ENCODE results near the gene EARS2. TPM values are rescaled to one million over a fixed set of nuclear protein-coding genes. Genes with fewer than 3 reads are reported as not detected.
A peak's percentile ranks its signal among the peaks of the same experiment; 100 is the strongest.

The EARS2 gene
- total RNA-seq, 1 experiment from 2014 or later, result 38.9 TPM

- BruUV-seq (replicated peaks), result no TSS peak
- no peak for TF ChIP-seq EZH2 (IDR thresholded peaks at IDR 0.05; ENCODE audit: borderline replicate concordance, low read depth, low read length, poor library complexity, severe bottlenecking)
- TF ChIP-seq, protein P1, sequence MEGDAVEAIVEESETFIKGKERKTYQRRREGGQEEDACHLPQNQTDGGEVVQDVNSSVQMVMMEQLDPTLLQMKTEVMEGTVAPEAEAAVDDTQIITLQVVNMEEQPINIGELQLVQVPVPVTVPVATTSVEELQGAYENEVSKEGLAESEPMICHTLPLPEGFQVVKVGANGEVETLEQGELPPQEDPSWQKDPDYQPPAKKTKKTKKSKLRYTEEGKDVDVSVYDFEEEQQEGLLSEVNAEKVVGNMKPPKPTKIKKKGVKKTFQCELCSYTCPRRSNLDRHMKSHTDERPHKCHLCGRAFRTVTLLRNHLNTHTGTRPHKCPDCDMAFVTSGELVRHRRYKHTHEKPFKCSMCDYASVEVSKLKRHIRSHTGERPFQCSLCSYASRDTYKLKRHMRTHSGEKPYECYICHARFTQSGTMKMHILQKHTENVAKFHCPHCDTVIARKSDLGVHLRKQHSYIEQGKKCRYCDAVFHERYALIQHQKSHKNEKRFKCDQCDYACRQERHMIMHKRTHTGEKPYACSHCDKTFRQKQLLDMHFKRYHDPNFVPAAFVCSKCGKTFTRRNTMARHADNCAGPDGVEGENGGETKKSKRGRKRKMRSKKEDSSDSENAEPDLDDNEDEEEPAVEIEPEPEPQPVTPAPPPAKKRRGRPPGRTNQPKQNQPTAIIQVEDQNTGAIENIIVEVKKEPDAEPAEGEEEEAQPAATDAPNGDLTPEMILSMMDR (conservative IDR thresholded peaks at IDR 0.05; ENCODE audit: low read depth, low read length), result no peak
- H3K27me3 ChIP-seq (replicated peaks; ENCODE audit: insufficient read depth, low read depth, low read length, poor library complexity), result no peaks in the 10 kb centered on the region
- DNase-seq (ENCODE audit: low spot score), result no peak
- ChIA-PET CTCF (no interaction called here), POLR2A (ENCODE audit: low non-redundant PET) (no interaction called here)
- intact Hi-C loops (cut with micrococcal nuclease; ENCODE audit: unreplicated experiment), result no loop called here
- no peak overlapping the region for H3K27ac ChIP-seq (ENCODE audit: low read depth, low read length, poor library complexity, severe bottlenecking)
- H3K9me3 ChIP-seq (ENCODE audit: low read depth, low read length, poor library complexity, severe bottlenecking), result no peaks in the 10 kb centered on the region
- no peak overlapping the region for H3K4me3 ChIP-seq (ENCODE audit: low read depth, low read length, poor library complexity, severe bottlenecking)
- H3K4me1 ChIP-seq (ENCODE audit: insufficient read depth, low read length, poor library complexity, severe bottlenecking), result no peaks in the 10 kb centered on the region
- H3K36me3 ChIP-seq (ENCODE audit: insufficient read depth, low read length, poor library complexity, severe bottlenecking), result peaks cover 71% of the 10 kb centered on the region
Measured at GRCh38 chr16:23494188-23494587, 63.0 kb downstream of the EARS2 start.

- DNase-seq (ENCODE audit: low spot score), result peak; percentile 22
- TF ChIP-seq, protein P1 (conservative IDR thresholded peaks at IDR 0.05; ENCODE audit: low read depth, low read length), result no peak
- TF ChIP-seq EZH2 (IDR thresholded peaks at IDR 0.05; ENCODE audit: borderline replicate concordance, low read depth, low read length, poor library complexity, severe bottlenecking), result no peak
- H3K9me3 ChIP-seq (ENCODE audit: low read depth, low read length, poor library complexity, severe bottlenecking), result no peaks in the 10 kb centered on the region
- no peaks in the 10 kb centered on the region for H3K27me3 ChIP-seq (replicated peaks; ENCODE audit: insufficient read depth, low read depth, low read length, poor library complexity)
- intact Hi-C loops (cut with micrococcal nuclease; ENCODE audit: unreplicated experiment), result no loop called here
- H3K4me1 ChIP-seq (ENCODE audit: insufficient read depth, low read length, poor library complexity, severe bottlenecking), result no peaks in the 10 kb centered on the region
- ChIA-PET POLR2A (ENCODE audit: low non-redundant PET) (no interaction called here), CTCF (no interaction called here)
- no peak overlapping the region for H3K4me3 ChIP-seq (ENCODE audit: low read depth, low read length, poor library complexity, severe bottlenecking)
- peaks cover 94% of the 10 kb centered on the region for H3K36me3 ChIP-seq (ENCODE audit: insufficient read depth, low read length, poor library complexity, severe bottlenecking)
- no peak overlapping the region for H3K27ac ChIP-seq (ENCODE audit: low read depth, low read length, poor library complexity, severe bottlenecking)
- no TSS peak for BruUV-seq (replicated peaks)
Measured at GRCh38 chr16:23491490-23492391, 65.4 kb downstream of the EARS2 start.

DNA sequence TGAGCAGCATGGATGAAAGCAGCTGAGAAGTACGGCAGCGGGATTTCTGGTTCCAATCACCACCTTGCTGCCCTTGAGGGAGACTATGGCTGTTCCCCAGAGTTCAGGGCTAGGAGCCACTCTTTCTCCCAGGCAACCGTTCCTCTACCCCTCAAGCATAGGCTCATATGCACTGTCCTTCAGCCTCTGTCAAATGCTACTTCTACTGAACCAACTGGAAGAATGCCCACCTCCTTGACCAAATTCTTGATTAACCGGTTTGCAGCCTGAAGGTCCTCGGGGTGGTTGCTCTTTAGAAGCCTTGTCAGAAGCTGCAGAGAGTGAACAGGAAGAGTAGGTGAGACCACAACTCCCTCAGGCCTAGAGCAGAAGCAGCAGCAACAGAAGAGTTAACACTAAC lies 70.7 kb downstream of the EARS2 start:
- no TSS peak for BruUV-seq (replicated peaks)
- Histone ChIP-seq H3K4me3 (ENCODE audit: low read depth, low read length, poor library complexity, severe bottlenecking) (no peak overlapping the region), H3K27ac (ENCODE audit: low read depth, low read length, poor library complexity, severe bottlenecking) (no peak overlapping the region), H3K27me3 (replicated peaks; ENCODE audit: insufficient read depth, low read depth, low read length, poor library complexity) (no peaks in the 10 kb centered on the region), H3K4me1 (ENCODE audit: insufficient read depth, low read length, poor library complexity, severe bottlenecking) (no peaks in the 10 kb centered on the region), H3K36me3 (ENCODE audit: insufficient read depth, low read length, poor library complexity, severe bottlenecking) (peaks cover 95% of the 10 kb centered on the region), H3K9me3 (ENCODE audit: low read depth, low read length, poor library complexity, severe bottlenecking) (no peaks in the 10 kb centered on the region)
- DNase-seq (ENCODE audit: low spot score), result no peak
- ChIA-PET CTCF (no interaction called here), POLR2A (ENCODE audit: low non-redundant PET) (no interaction called here)
- TF ChIP-seq, protein P1 (conservative IDR thresholded peaks at IDR 0.05; ENCODE audit: low read depth, low read length), result no peak
- no peak for TF ChIP-seq EZH2 (IDR thresholded peaks at IDR 0.05; ENCODE audit: borderline replicate concordance, low read depth, low read length, poor library complexity, severe bottlenecking)
- intact Hi-C loops (cut with micrococcal nuclease; ENCODE audit: unreplicated experiment), result no loop called here
